Measurements from ENCODE around the gene NOP58.
"Not testable (repeated sequence)": the region's sequence is repeated elsewhere in the genome, so short reads cannot be mapped to it uniquely, and the experiment has no call there.

Gene NOP58

GRCh38 chr2:202311823-202312388 lies 46.3 kb downstream of the NOP58 start:
- no peak for DNase-seq (ENCODE audit: low read depth)
- no peak for TF ChIP-seq CTCF (conservative IDR thresholded peaks at IDR 0.05; ENCODE audit: low read length)
- H3K4me3 ChIP-seq (ENCODE audit: low read length) = no peak overlapping the region

GRCh38 chr2:202314116-202314515 lies 48.6 kb downstream of the NOP58 start:
- H3K4me3 ChIP-seq (ENCODE audit: low read length) = no peak overlapping the region
- DNase-seq (ENCODE audit: low read depth) = no peak
- TF ChIP-seq CTCF (conservative IDR thresholded peaks at IDR 0.05; ENCODE audit: low read length) = no peak

GRCh38 chr2:202317080-202317857 lies 51.7 kb downstream of the NOP58 start:
- DNase-seq (ENCODE audit: low read depth) = peak; percentile 91
- TF ChIP-seq CTCF (conservative IDR thresholded peaks at IDR 0.05; ENCODE audit: low read length) = no peak
- no peak overlapping the region for H3K4me3 ChIP-seq (ENCODE audit: low read length)

GRCh38 chr2:202320362-202320761 lies 54.8 kb downstream of the NOP58 start:
- not testable (repeated sequence) for DNase-seq (ENCODE audit: low read depth); H3K4me3 ChIP-seq (ENCODE audit: low read length)

GRCh38 chr2:202322435-202322834 lies 56.9 kb downstream of the NOP58 start:
- DNase-seq (ENCODE audit: low read depth) = no peak
- no peak for TF ChIP-seq CTCF (conservative IDR thresholded peaks at IDR 0.05; ENCODE audit: low read length)
- no peak overlapping the region for H3K4me3 ChIP-seq (ENCODE audit: low read length)

- no peak overlapping the region for H3K4me3 ChIP-seq (ENCODE audit: low read length)
- no peak for TF ChIP-seq CTCF (conservative IDR thresholded peaks at IDR 0.05; ENCODE audit: low read length)
- DNase-seq (ENCODE audit: low read depth) = no peak
Measured at GRCh38 chr2:202327858-202328257, 62.3 kb downstream of the NOP58 start.

- TF ChIP-seq CTCF (conservative IDR thresholded peaks at IDR 0.05; ENCODE audit: low read length) = no peak
- DNase-seq (ENCODE audit: low read depth) = peak; percentile 22
- H3K4me3 ChIP-seq (ENCODE audit: low read length) = no peak overlapping the region
Measured at GRCh38 chr2:202335791-202336467, 70.4 kb downstream of the NOP58 start.
